Loucy (cell line): ENCODE data around the gene HEATR5A.

ENCODE experiments used
- H2AFZ ChIP-seq: fragments of 200-600 bp; sonication (generic); 2 replicates; pipeline ENCODE4 v1.6.0; 2016; ENCODE audit warnings: antibody characterized with exemption, mild to moderate bottlenecking, low read length, moderate library complexity
- H3F3A ChIP-seq: fragments of 200-600 bp; 2 replicates; pipeline ENCODE4 v1.6.0; 2016; ENCODE audit warnings: antibody characterized with exemption, low read depth, mild to moderate bottlenecking
- H3K27me3 ChIP-seq: fragments of 200-600 bp; sonication (generic); 2 replicates; pipeline ENCODE4 v1.6.1; 2014; ENCODE audit warnings: low read length, mild to moderate bottlenecking; ENCODE audit not compliant: insufficient read depth, poor library complexity, severe bottlenecking
- H3K36me3 ChIP-seq: fragments of 200-600 bp; sonication (generic); 2 replicates; pipeline ENCODE4 v1.6.1; 2016; ENCODE audit warnings: low read length; ENCODE audit not compliant: insufficient read depth
- H3K4me1 ChIP-seq: fragments of 200-600 bp; sonication (generic); 2 replicates; pipeline ENCODE4 v1.5.1; 2014; ENCODE audit warnings: low read length, mild to moderate bottlenecking; ENCODE audit not compliant: insufficient read depth, poor library complexity, severe bottlenecking
- H3K4me2 ChIP-seq: fragments of 200-600 bp; sonication (generic); 2 replicates; pipeline ENCODE4 v1.6.0; 2014; ENCODE audit warnings: antibody characterized with exemption, low read length, low read depth, mild to moderate bottlenecking; ENCODE audit not compliant: poor library complexity, severe bottlenecking
- H3K4me3 ChIP-seq: fragments of 200-600 bp; sonication (generic); 2 replicates; pipeline ENCODE4 v1.5.1; 2014; ENCODE audit warnings: low read length, mild to moderate bottlenecking, mixed read lengths; ENCODE audit not compliant: poor library complexity, severe bottlenecking
- H3K79me2 ChIP-seq: fragments of 200-600 bp; sonication (generic); 2 replicates; pipeline ENCODE4 v1.6.1; 2014; ENCODE audit warnings: low read length; ENCODE audit not compliant: insufficient read depth
- H3K9ac ChIP-seq: fragments of 200-600 bp; sonication (generic); 2 replicates; pipeline ENCODE4 v1.6.0; 2014; ENCODE audit warnings: mild to moderate bottlenecking, low read depth, low read length, moderate library complexity; ENCODE audit not compliant: poor library complexity, severe bottlenecking
- H3K9me2 ChIP-seq: fragments of 200-600 bp; sonication (generic); replicated peaks from 2 replicates; pipeline ENCODE4 v1.6.1; 2016; ENCODE audit warnings: low read depth, low read length, mixed read lengths
- H3K9me3 ChIP-seq: fragments of 200-600 bp; sonication (generic); 2 replicates; pipeline ENCODE4 v1.6.1; 2014; ENCODE audit warnings: mild to moderate bottlenecking, antibody characterized with exemption, low read length, low read depth; ENCODE audit not compliant: insufficient read depth
- H4K20me1 ChIP-seq: fragments of 200-600 bp; sonication (generic); 2 replicates; pipeline ENCODE4 v1.6.0; 2014; ENCODE audit warnings: antibody characterized with exemption, low read length, mild to moderate bottlenecking; ENCODE audit not compliant: insufficient read depth, poor library complexity, severe bottlenecking
- CTCF ChIP-seq: fragments of 200-600 bp; sonication (generic); conservative IDR thresholded peaks from 2 replicates; pipeline ENCODE4 v1.5.1; 2014; ENCODE audit warnings: mild to moderate bottlenecking, antibody characterized with exemption, low read length
- EZH2phosphoT487 ChIP-seq: fragments of 200-600 bp; IDR thresholded peaks from 2 replicates; pipeline ENCODE4 v1.6.1; 2018; ENCODE audit warnings: antibody characterized with exemption, mild to moderate bottlenecking, moderate library complexity, borderline replicate concordance

The HEATR5A gene

GRCh38 chr14:31405599-31406232, 14.6 kb downstream of the HEATR5A start:
- H3K9me2 ChIP-seq: no peaks in the 10 kb centered on the region
- H3F3A ChIP-seq: no peaks in the 10 kb centered on the region
- no peak overlapping the region for H3K9ac ChIP-seq
- no peak overlapping the region for H3K4me3 ChIP-seq
- no peak overlapping the region for H3K4me2 ChIP-seq
- H3K36me3 ChIP-seq: no peaks in the 10 kb centered on the region
- TF ChIP-seq CTCF (no peak), EZH2phosphoT487 (no peak)
- H3K4me1 ChIP-seq: no peaks in the 10 kb centered on the region
- no peaks in the 10 kb centered on the region for H3K9me3 ChIP-seq
- H3K79me2 ChIP-seq: no peaks in the 10 kb centered on the region
- no peaks in the 10 kb centered on the region for H3K27me3 ChIP-seq
- no peak overlapping the region for H2AFZ ChIP-seq
- H4K20me1 ChIP-seq: no peaks in the 10 kb centered on the region

GRCh38 chr14:31405106-31405505, 15.2 kb downstream of the HEATR5A start:
- Histone ChIP-seq H3K9me2 (no peaks in the 10 kb centered on the region), H3K4me2 (no peak overlapping the region), H2AFZ (no peak overlapping the region), H3K4me3 (no peak overlapping the region), H3K9me3 (no peaks in the 10 kb centered on the region), H4K20me1 (no peaks in the 10 kb centered on the region), H3K27me3 (no peaks in the 10 kb centered on the region), H3K36me3 (no peaks in the 10 kb centered on the region), H3K79me2 (no peaks in the 10 kb centered on the region), H3K9ac (no peak overlapping the region), H3K4me1 (no peaks in the 10 kb centered on the region), H3F3A (no peaks in the 10 kb centered on the region)
- TF ChIP-seq EZH2phosphoT487 (no peak), CTCF (no peak)

- H3K36me3 ChIP-seq: no peaks in the 10 kb centered on the region
- no peak overlapping the region for H3K4me3 ChIP-seq
- H3F3A ChIP-seq: no peaks in the 10 kb centered on the region
- H3K9me2 ChIP-seq: no peaks in the 10 kb centered on the region
- no peaks in the 10 kb centered on the region for H3K4me1 ChIP-seq
- no peak overlapping the region for H2AFZ ChIP-seq
- H4K20me1 ChIP-seq: no peaks in the 10 kb centered on the region
- no peaks in the 10 kb centered on the region for H3K9me3 ChIP-seq
- H3K27me3 ChIP-seq: no peaks in the 10 kb centered on the region
- no peak overlapping the region for H3K4me2 ChIP-seq
- no peak overlapping the region for H3K9ac ChIP-seq
- no peaks in the 10 kb centered on the region for H3K79me2 ChIP-seq
- TF ChIP-seq EZH2phosphoT487 (no peak), CTCF (no peak)
Observed at GRCh38 chr14:31403707-31404106, 16.6 kb downstream of the HEATR5A start.
